Stimulated activated CD8-positive, alpha-beta memory T cell treated with anti-CD3 and anti-CD28 coated beads, Interleukin-15, amount 100 ng/mL, for 48 hours (primary cell): ENCODE measurements around the gene DHRS3.
"Not testable (repeated sequence)": the region's sequence is repeated elsewhere in the genome, so short reads cannot be mapped to it uniquely, and the experiment has no call there.

Source experiments
- DNase-seq, 2 donors: peaks; one replicate each; pipeline ENCODE4 v3.0.0-alpha.2; 2020; ENCODE audit warnings: low read depth in 2 of 2

The DHRS3 gene, protein sequence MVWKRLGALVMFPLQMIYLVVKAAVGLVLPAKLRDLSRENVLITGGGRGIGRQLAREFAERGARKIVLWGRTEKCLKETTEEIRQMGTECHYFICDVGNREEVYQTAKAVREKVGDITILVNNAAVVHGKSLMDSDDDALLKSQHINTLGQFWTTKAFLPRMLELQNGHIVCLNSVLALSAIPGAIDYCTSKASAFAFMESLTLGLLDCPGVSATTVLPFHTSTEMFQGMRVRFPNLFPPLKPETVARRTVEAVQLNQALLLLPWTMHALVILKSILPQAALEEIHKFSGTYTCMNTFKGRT

DNA sequence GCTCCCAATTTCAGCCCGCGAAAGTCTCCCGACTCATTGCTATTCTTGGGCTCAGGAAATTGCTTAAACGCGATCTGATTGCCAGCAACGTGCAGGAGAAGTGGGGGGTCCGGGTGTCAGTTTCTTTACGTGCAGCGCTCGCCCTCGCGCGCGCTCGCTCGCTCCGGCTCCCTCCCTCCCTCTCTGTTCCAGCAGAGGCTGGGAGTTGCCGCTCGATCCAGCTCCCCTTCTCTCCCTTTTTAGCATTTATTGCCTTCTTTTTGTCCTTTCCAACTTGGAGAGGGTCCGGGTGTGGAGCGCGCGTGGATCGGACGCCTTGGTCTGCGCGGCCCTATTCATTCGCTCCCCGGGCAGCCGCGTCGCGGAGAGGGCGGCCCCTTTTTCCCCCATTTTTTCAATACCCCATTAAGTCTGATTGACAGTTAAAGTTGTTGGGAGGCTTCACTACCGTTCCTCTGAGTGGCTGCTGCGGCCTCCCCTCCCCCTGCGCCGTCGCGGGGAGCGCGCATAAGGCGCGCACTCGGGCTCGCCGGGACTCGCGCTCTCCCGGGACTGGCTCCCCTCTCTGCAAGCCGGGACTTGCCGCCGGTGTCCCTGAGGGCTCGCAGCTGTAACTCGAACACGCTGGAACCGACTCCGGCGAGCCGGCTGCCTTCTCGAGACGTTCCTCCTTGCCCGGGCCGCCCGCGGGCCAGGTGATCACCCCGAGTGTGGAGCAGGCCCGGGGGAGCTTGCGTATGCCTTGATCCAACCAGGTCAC, at the start of gene DHRS3:
TSS of gene DHRS3 (minus strand) at position 310 of the 760 bp plus-strand sequence. CDS start 862 bp downstream, outside the sequence.
- peak; percentile 60 to 66 for DNase-seq

DNA sequence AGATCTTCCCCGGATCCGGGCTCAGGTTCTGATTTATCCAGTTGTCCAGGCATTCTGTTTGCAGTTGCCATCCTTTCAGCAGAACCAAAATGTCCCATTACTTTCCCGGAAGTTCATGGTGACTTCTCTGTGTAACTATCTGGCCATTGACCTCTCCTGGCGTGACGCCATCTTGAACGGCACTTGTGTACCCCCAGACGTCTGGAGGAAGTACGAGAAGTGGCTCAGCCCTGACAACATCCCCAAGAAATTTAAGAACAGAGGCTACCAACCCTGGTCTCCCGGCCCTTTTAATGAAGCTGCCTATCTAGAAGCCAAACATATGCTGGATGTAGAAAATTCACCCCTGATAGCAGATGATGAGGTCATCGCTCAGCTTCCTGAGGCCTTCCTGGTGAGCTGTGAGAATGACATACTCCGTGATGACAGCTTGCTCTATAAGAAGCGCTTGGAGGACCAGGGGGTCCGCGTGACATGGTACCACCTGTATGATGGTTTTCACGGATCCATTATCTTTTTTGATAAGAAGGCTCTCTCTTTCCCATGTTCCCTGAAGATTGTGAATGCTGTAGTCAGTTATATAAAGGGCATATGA, 48.2 kb upstream of the DHRS3 start:
- no peak for DNase-seq

DNA sequence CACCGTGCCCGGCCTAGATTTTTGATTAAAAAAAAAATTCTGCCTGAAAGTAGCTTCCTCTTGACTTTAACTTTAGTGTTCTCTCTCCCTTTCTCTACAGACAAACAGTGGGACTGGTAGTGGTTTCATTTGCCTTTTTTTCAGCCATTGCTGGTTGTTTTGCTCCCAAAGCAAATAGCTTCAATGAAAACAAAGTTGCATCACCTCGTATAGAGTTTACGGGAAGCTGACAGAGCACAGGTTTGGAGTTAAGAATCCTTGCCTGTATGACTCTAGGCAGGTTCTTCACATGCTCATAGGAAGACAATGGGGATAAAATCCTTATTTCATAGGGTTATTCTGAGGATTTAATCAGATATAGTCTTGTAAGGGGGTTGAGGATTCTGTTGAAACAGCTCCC, 47.5 kb upstream of the DHRS3 start:
- no peak for DNase-seq

- no peak for DNase-seq
Observed at GRCh38 chr1:12662556-12662955, 44.5 kb upstream of the DHRS3 start.

DNA sequence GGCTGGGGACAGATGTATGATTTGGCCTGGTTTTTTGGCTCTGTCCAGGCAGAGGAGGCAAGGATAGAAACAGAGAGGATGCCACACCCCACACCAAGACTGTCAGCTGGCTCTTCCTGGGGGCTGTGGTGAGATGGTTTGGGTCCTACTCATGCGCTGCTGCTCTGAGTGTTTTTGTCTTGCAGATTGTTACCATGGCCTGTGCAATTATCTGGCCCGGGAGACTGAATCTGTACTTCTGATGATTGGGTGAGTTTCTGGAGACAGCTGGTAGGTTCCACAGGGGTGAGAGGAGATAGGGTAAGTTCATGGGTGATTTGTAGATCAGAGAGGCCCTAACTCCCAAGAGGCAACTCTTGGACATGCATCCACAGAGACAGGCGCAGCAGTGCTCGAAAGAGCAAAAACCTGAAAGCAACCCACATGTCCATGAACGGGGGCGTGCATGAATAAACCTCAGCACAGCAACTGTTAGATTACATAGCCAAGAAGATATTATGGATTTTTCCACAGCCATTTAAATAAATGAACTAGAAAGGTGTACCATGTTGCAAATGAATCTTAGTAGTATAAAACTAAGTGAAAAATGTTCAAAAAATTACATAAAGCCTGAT, 43.7 kb upstream of the DHRS3 start:
- no peak for DNase-seq

DNA sequence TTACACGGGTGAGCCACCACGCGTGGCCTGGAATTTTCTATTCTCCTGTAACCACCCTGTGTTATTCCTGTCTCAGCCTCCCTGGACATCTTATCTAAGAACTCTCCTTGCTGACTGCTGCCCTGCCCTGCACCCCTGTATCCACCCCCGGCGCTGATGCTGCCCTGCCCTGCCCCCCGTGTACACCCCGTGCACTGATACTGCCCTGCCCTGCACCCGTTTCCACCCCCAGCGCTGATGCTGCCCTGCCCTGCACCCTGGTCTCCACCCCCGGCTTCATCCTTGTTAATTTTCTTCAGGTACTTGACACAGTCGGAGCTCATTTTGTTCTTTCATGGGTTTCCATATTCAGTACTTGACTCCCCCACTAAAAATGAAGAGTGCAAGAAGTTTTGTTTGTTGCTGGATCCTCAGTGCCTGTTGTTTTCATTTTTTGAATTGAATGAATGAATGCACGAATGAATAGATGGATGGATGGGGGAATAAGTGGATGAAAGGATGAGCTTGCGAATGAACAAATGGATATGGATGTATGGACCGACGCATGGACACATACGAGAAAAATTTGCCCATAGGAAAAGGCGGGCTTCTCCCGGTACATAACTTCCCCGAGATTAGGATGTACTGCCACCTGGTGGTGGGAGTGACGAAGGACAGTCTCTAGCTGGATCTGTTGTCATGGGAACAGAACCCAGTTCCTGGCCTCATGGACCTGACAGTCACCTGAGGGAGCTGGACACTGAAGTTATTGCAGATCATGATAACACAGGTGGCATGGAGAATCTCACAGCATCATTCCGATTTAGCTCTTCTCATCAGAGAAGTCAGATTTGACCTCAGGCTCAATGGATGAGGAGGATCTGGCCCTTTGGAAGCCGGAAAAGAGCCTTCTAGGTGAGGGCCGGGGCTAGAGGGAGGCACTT, 40.8 kb upstream of the DHRS3 start:
- DNase-seq: peak; percentile 41 to 49

DNA sequence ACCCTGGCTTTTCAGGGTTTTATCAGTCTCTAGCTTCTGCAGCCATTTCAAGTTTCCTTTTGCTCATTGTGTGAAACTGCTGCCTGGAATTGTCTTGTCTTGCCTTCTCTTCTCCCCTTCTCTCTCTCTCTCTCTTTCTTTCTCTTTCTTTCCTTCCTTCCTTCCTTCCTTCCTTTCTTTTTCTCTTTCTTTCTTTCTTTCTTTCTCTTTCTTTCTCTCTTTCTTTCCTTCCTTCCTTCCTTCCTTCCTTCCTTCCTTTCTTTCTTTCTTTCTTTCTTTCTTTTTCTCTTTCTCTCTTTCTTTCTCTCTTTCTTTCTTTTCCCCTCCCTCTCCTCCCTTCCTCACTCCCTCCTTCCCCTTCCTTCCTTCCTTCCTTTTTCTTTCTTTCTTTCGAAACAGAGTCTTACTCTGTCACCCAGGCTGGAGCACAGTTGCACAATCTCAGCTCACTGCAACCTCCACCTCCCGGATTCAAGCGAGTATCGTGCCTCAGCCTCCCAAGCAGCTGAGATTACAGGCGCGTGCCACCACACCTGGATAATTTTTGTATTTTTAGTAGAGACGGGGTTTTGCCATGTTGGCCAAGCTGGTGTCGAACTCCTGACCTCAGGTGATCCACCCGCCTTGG, 40.0 kb upstream of the DHRS3 start:
- not testable (repeated sequence) for DNase-seq

DNA sequence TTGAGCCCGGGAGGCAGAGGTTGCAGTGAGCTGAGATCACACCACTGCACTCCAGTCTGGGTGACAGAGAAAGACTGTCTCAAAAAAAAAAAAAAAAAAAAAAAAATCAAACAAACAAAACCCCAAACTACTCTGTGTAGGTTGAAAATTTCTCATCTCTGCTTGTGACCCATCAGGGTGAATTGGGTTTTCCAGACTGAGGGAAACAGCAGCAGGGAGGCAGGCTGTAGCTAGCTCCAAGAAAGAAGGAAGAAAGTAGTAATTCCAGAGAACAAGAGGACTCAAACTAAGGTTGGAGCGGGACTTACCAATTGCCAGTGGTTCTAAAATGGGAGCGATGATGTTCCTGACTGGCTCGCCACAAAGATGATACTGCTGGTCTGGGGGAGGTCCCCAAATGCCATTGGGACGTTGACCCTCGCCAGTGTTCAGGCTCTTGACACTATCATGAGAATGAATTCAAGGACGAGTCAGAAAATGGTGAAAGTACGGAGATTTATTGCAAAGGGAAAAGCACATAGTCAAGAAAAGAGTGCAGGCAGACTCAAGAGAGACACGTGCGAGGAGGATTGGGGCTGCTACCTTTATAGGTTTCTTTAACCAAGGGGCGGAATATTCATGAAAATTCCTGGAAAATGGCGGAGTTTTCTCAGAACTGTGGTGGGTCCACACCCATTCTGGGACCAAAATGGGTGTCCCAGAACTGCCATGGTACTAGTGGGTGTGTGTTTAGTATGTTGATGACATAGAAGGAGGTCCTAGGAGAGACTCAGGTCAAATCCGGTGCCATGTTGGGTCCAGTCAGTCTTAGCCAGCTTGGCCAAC, 39.3 kb upstream of the DHRS3 start:
- no peak for DNase-seq

GRCh38 chr1:12656575-12656974, 38.6 kb upstream of the DHRS3 start:
- no peak for DNase-seq

- DNase-seq: no peak
Observed at GRCh38 chr1:12654657-12655056, 36.6 kb upstream of the DHRS3 start.

DNA sequence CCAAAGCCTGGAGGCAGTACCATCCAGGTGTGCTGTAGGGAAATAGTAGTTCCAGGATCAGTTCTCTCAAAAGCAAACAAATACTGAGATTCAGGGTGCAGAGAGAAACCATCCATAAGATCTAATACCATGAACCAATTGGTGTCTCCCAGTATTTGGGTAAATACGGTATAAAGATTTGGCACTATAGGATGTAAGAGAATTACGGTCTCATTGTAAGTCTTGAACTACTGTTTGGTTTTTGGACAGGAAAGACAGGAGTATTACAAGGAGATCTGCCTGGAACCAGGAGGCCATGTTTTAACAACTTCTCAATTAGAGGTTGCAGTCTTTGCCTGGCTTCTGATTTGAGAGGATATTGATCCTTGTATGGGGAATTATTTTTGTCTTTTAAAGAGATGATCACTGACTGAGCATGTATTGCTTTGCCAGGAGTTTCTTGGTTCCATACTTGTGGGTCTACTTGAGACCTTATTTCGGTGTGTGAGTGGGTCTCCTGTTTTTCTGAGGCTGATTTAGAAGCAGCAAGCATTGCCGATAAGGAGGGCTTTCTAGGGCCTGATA, 36.1 kb upstream of the DHRS3 start:
- DNase-seq: no peak

GRCh38 chr1:12649971-12650421, 32.0 kb upstream of the DHRS3 start:
- no peak for DNase-seq

GRCh38 chr1:12648741-12649140, 30.7 kb upstream of the DHRS3 start:
- DNase-seq: no peak

DNA sequence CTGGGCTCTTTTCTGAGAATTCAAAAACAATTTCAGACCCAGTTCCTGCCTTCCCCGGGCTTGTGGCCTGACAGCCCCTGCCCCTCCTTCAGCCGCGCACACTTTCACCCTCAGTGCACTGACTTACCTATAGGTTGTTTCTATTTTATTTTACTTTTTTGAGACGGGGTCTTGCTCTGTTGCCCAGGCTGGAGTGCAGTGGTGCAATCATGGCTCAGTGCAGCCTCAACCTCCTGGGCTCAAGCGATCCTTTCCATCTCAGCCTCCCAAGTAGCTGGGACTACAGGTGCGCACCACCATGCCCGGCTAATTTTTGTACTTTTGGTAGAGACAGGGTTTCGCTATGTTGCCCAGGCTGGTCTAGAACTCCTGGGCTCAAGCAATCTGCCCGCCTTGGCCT, 27.4 kb upstream of the DHRS3 start:
- DNase-seq: not testable (repeated sequence)

DNA sequence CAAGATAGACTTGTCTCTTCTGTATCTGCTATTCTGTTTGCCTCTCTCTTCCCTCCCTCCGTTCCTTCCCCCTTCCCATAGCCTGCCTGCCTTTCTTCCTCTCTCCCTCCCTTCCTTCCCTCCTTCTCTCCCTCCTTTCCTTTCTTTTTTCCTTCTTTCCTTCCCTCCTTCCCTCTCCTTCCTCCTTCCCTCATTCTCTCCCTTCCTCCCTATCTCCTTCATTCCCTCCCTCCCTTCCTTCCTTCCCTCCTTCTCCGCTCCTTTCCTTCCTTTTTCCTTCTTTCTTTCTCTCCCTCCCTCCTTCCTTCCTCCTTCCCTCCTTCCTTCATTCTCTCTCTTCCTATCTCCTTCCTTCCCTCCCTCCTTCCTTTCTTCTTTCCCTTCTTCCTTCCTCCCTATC, 26.8 kb upstream of the DHRS3 start:
- DNase-seq: no peak

DNA sequence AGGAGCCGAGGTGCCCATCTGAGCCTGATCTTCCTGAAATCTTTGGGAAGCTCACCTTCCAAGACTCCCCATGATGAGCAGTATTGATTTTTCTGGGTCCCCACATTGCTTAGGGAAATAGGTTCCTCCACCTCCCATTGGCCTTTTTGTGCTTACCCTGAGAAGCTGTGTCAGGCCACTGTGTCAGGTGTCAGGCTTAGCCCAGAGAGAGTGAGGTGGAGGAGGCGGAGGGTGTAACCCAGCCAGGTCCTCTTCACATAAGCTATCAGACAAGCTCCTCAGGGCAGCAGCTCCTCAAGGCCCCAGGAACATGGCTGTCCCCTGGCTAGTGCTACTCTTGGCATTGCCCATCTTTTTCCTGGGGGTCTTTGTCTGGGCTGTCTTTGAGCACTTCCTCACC, 26.2 kb upstream of the DHRS3 start:
- DNase-seq: no peak

DNA sequence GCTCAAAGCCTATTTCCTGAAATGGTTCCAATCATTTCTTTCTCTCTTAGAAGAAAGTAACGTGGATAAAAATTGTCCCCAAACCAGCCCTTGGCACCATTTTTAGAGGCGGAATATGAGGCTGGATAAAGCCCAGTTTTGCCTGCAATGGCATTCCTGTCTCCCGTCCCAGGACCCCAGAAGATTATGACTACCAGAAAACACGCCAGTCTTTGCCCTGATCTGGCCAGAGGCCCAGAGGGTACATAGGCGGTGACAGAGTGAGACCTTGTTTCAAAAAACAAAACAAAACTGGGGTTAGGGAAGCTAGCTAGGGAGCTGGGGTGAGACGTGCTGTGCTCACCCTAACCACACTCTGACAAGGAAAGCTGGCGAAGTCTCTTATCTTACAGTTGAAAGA, 25.8 kb upstream of the DHRS3 start, which contains the start of gene AADACL4:
TSS of gene AADACL4 (plus strand) at position 301 of the 400 bp plus-strand sequence. CDS start 462 bp downstream, outside the sequence.
- no peak for DNase-seq

- no peak for DNase-seq
Observed at GRCh38 chr1:12643079-12643478, 25.1 kb upstream of the DHRS3 start.

GRCh38 chr1:12640958-12641272, 22.9 kb upstream of the DHRS3 start:
- no peak for DNase-seq
